Stimulated activated CD4-positive, alpha-beta T cell treated with anti-CD3 and anti-CD28 coated beads, Interleukin-4, amount 100 ng/mL, for 1 hour (primary cell): Measurements from ENCODE around the gene WWOX.
"Not testable (repeated sequence)": the region's sequence is repeated elsewhere in the genome, so short reads cannot be mapped to it uniquely, and the experiment has no call there.

Experiments
- DNase-seq: peaks from one replicate; pipeline ENCODE4 v3.0.0-alpha.2; 2020

The WWOX gene

DNA sequence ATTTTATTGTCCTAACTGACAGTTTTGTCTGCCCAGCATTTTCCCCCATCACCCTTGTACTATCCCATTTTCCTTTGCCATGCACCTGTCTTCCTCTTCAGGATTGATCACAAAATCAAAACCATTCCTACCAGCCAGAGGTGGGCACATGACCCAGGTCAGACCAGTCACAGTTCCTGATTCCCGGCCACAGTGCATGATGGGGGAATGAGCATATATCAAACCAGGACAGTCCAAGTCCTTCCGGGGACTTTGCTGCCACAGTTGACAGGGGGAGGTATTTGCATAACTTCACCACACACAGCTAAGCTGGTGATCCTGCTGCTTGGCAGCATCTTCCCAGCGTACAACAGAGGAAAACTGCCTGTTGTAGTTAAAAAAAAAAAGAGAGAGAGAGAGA is 493.9 kb downstream of the WWOX start:
- DNase-seq: no peak

DNA sequence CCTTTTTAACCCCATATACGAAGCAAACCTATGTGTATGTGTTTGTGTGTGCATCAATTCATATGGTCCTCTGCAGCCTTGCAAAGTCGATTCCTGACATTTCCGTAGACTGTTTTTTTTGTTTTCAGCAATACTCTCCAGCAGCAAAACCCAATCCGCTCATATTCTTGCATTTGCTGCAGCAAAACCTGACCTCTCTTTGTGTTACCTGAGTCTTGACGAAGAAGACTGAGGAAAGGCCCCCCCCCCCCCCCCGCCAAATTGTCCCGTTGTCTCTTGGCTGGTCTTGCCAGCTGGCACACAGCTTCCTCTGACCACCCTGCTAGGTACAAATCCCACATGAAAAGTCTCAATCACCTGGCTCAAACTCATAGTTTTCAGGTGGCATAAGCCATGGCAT is 494.7 kb downstream of the WWOX start:
- no peak for DNase-seq

DNA sequence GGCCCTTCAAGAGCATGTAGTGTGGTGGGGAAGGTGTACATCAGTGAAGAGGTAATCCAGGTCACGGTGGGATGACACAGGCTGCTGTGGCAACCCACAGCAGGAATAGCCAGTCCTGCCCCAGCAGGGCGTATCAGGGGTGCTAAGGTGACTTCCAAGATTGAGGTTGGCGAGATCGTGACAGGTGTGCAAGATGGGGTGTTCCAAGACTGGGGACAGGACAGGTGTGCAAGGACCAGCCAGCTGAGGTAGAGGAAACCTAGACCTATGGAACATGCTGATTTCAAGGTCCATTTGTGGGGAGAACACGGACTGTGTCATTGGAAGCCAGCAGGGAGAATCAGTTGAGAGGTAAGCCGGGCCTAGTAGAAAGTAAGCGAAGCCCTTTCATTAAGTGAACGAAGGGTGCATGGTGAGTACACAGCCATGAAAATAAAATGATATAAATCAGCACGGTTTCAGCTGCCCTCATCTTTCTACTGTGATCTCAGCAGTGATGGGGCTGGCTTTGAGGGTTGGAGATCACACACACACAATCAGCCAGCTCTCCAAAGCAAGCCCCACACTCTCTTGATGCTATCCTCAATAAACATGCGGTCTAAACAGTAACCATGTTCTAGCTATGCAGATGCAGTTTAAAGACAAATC is 497.0 kb downstream of the WWOX start:
- DNase-seq: no peak

DNA sequence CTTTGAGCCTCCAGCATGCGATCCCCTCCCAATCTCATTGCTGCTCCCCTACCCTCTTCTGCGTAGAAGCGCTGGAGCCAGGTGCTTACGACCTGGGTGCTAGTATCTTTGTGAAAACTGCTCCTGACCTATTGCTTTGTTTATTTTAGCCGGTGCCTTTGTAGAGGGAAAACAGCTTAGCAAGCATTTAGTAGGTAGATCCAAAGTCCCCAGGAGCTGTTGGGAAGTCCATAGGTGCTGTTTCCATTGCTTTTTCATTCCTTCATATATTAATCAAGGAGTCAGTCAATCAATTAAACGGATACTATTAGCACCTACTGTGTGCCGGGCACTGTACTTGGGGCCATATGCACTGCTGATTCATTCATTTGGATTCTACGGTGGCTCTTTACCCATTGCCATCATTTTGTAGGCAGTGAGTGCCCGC is 497.6 kb downstream of the WWOX start:
- DNase-seq: no peak

- no peak for DNase-seq
Measured at GRCh38 chr16:78597809-78598570, 498.5 kb downstream of the WWOX start.

DNA sequence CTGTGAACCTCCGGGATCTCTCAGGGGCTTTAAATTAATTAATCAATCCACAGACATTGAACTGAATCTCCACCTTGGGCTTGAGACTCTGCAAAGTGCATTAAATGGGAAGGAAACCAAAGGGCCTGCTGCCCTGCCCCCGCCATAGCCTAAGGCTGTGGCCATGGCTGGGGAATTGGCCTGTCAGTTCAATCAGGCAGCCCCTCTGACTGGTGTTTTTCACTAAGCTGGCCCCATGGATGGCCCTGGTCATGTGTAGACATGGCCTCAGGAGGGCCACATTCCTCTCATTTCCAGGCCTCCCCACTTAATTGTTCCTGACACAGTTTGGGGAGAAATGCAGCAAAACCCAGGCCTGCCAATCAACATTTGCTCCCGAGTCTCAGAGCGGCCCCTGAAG is 499.8 kb downstream of the WWOX start:
- DNase-seq: no peak

- DNase-seq: not testable (repeated sequence)
Measured at GRCh38 chr16:78604423-78605062, 505.1 kb downstream of the WWOX start.

GRCh38 chr16:78605548-78606101 is 506.2 kb downstream of the WWOX start:
- DNase-seq: no peak

GRCh38 chr16:78606545-78606944 is 507.1 kb downstream of the WWOX start:
- DNase-seq: no peak

- no peak for DNase-seq
Measured at GRCh38 chr16:78607022-78607421, 507.6 kb downstream of the WWOX start.

DNA sequence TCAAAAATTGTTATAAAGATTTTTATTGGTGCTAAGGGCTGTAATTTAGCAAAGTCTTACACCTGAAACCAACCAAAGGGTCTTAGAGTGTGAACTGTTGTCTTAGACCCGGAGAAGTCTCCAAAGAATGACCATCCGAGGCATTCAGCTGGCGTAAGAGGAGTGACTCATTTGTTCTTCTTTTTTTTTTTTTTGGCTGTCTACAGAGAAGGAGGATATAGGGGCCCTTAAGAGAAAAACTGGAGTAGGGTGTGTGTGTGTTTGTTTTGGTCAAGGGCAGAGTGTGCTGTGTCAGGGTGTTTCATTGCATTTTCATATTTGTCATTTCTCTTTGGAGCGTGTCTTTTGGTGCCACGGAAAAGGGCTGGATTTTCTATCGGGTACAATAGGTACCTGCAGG is 508.0 kb downstream of the WWOX start:
- DNase-seq: no peak

- no peak for DNase-seq
Measured at GRCh38 chr16:78608305-78608776, 508.9 kb downstream of the WWOX start.

GRCh38 chr16:78609402-78610274 is 510.2 kb downstream of the WWOX start:
- DNase-seq: no peak

DNA sequence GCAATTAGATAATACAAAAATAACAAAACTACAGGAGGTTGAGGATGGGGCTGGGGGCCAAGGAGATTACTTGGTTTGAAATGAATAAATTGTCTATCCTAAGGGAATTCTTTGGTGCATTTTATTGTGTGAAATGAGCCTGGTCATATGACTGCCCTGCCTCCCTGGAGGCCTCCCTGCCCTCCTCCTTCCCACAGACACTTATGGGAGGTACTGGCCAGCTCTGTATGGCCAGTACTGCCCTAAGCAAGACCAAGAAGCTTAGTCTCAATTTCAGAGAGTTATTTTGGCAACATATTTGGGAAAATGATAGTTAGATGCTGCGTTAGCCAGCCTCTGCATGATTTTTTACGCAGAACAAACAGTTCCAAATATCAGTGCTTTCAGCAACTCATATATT is 511.9 kb downstream of the WWOX start:
- DNase-seq: no peak

GRCh38 chr16:78619811-78620210 is 520.4 kb downstream of the WWOX start:
- no peak for DNase-seq

DNA sequence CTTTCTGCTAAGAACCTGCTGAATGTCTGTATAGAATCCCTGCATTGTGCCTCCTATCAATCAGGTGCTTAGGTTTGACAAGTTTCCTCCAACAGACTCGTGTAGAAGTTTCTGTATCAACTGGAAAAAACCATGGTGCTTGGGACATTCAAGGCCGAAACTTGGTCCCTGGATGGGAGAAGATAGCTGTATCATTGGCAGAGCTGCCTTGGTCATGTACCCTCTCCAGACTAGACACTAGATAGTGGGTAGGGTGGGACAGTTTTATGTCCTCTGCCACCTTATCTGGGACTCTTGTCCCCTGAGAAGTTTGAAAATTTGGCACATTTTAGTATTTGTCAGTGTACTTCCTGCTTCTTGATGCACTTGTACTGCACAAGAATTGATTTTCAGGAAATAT is 520.8 kb downstream of the WWOX start:
- DNase-seq: no peak

DNA sequence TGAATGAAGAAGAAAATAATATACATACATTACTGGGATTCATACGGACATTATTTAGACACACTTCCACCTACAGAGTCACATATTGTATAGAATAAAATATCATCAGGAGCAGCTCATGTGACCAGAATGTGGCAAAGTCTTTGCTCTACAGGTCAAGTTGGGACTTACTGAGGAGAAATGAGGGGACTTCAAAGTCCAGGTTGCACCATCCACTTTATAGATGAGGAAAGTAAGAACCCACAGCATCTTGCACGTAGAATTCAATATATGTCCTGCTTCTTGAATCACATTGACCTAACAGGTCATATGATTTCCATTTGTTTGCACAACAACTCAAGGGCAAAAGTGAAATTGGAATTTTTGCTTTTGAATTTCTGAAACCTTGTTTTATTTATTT is 524.3 kb downstream of the WWOX start:
- no peak for DNase-seq

DNA sequence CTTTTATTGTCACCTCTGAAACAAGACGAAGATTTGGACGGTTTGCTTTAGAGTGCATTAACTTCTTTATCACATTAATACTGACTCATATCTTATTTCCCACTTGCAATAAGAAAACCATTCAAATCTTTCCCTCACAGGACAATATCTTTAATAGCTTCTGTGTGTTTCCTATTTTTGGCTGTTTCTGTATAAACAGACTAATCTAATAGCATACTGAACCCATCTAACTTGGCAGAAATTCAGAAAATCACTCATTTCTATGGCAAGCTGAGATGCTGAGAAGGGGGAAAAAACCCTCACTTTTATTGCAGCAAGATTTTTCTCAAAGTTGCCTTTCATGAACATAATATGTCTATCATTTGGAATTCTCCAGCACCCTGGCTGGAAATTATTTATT is 524.9 kb downstream of the WWOX start:
- no peak for DNase-seq

- DNase-seq: no peak
Measured at GRCh38 chr16:78628461-78629045, 529.1 kb downstream of the WWOX start.

GRCh38 chr16:78629173-78629572 is 529.7 kb downstream of the WWOX start:
- DNase-seq: no peak

DNA sequence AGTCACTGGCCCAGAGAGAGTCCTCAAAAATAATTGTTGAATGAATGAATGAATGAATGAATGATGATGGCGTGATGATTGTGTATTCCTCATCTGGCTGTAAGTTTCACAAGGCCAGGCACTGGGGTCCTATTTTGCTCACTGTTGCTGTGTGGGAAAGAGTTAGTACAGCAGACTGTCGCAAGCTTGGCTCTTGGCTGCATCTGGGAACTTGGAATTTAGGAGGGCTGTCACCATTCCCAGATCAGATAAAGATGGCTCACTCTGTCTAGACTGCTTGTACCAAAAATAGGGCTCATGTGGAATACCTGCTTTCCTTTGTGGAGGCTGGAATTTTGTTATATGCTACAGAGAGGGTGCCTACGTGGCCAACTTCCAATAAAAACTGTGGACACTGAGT is 530.6 kb downstream of the WWOX start:
- no peak for DNase-seq

- DNase-seq: no peak
Measured at GRCh38 chr16:78633551-78633950, 534.1 kb downstream of the WWOX start.
